GM18519 (cell line): ENCODE results near the gene OMA1.
"Not testable (repeated sequence)": the region's sequence is repeated elsewhere in the genome, so short reads cannot be mapped to it uniquely, and the experiment has no call there.

Experiments
- ATAC-seq: cut with Tn5 transposase; IDR thresholded peaks from one replicate; pipeline ENCODE4 v1.9.1; 2021; ENCODE audit warnings: mild to moderate bottlenecking, moderate library complexity; ENCODE audit not compliant: unreplicated experiment, low FRiP score

The OMA1 gene

GRCh38 chr1:58574816-58575215 lies 28.3 kb upstream of the OMA1 start:
- no peak for ATAC-seq

- ATAC-seq = peak; percentile 93
Observed at GRCh38 chr1:58573705-58574591, 27.4 kb upstream of the OMA1 start.

GRCh38 chr1:58573138-58573537 lies 26.6 kb upstream of the OMA1 start:
- no peak for ATAC-seq

- ATAC-seq = no peak
Observed at GRCh38 chr1:58572690-58573089, 26.2 kb upstream of the OMA1 start.

- no peak for ATAC-seq
Observed at GRCh38 chr1:58571616-58572015, 25.1 kb upstream of the OMA1 start.

- no peak for ATAC-seq
Observed at GRCh38 chr1:58570817-58571216, 24.3 kb upstream of the OMA1 start.

- no peak for ATAC-seq
Observed at GRCh38 chr1:58570094-58570493, 23.6 kb upstream of the OMA1 start.

- no peak for ATAC-seq
Observed at GRCh38 chr1:58568911-58569310, 22.4 kb upstream of the OMA1 start.

GRCh38 chr1:58568271-58568860 lies 21.8 kb upstream of the OMA1 start:
- no peak for ATAC-seq

GRCh38 chr1:58566339-58566738 lies 19.8 kb upstream of the OMA1 start:
- ATAC-seq = no peak

- not testable (repeated sequence) for ATAC-seq
Observed at GRCh38 chr1:58563715-58564114, 17.2 kb upstream of the OMA1 start.

GRCh38 chr1:58561633-58562032 lies 15.1 kb upstream of the OMA1 start:
- no peak for ATAC-seq

- ATAC-seq = no peak
Observed at GRCh38 chr1:58555393-58555792, 8.9 kb upstream of the OMA1 start.

- ATAC-seq = no peak
Observed at GRCh38 chr1:58551186-58552140, 4.9 kb upstream of the OMA1 start.

- not testable (repeated sequence) for ATAC-seq
Observed at GRCh38 chr1:58549291-58549690, 2.8 kb upstream of the OMA1 start.

- ATAC-seq = no peak
Observed at GRCh38 chr1:58548371-58548770, 1.8 kb upstream of the OMA1 start.

GRCh38 chr1:58545591-58546519 lies 671 bp downstream of the OMA1 start:
- ATAC-seq = no peak

- no peak for ATAC-seq
Observed at GRCh38 chr1:58543260-58543659, 3.3 kb downstream of the OMA1 start.

GRCh38 chr1:58539553-58539952 lies 7.0 kb downstream of the OMA1 start:
- ATAC-seq = no peak

GRCh38 chr1:58538821-58539220 lies 7.7 kb downstream of the OMA1 start:
- no peak for ATAC-seq
